Measurements from ENCODE around the gene F2R. TPM values are rescaled to one million over a fixed set of nuclear protein-coding genes. Genes with fewer than 3 reads are reported as not detected.
"Not testable (repeated sequence)": the region's sequence is repeated elsewhere in the genome, so short reads cannot be mapped to it uniquely, and the experiment has no call there.

F2R gene
- total and polyA plus RNA-seq, 2 of the 4 experiments (the other 2 are of a cell fraction), result 85.7 to 147 TPM

GRCh38 chr5:76755779-76756637 is 40.1 kb downstream of the F2R start (continued):
- TF ChIP-seq ELK1 (IDR thresholded peaks at IDR 0.05; ENCODE audit: borderline replicate concordance, low read depth, low read length), result no peak

- Histone ChIP-seq H3K14ac (replicated peaks; ENCODE audit: low read depth, low read length) (no peak overlapping the region), H4K91ac (ENCODE audit: insufficient read depth, low read depth, low read length) (no peak overlapping the region), H3K23ac (ENCODE audit: low read depth, low read length) (no peak overlapping the region), H2BK15ac (ENCODE audit: low read depth, low read length) (no peak overlapping the region), H2AK5ac (ENCODE audit: low read depth, low read length) (no peak overlapping the region), H4K20me1 (ENCODE audit: insufficient read depth, low read length) (no peaks in the 10 kb centered on the region), H4K8ac (ENCODE audit: low read depth in 2 of 2, low read length in 2 of 2) (no peak overlapping the region), H3K27ac (ENCODE audit: insufficient read depth, low read length) (no peak overlapping the region), H3K9me1 (ENCODE audit: insufficient read depth, low read length) (no peaks in the 10 kb centered on the region; the same call in 1 of the 2 replicates), H3K4me1 (ENCODE audit: control insufficient read depth, insufficient read depth, low read length) (no peaks in the 10 kb centered on the region), H3K36me3 (ENCODE audit: control insufficient read depth, insufficient read depth, low read length) (no peaks in the 10 kb centered on the region), H3K18ac (ENCODE audit: low read depth, low read length) (no peak overlapping the region), H3K79me1 (ENCODE audit: low read depth in 1 of 2, low read length in 2 of 2) (no peaks in the 10 kb centered on the region; a peak in 1 of 4 replicates), H2BK5ac (ENCODE audit: low read depth, low read length, poor library complexity, severe bottlenecking) (no peak overlapping the region), H2BK20ac (ENCODE audit: low read depth, low read length) (no peak overlapping the region), H2AK9ac (replicated peaks; ENCODE audit: low read depth, low read length, poor library complexity) (no peak overlapping the region), H3K56ac (ENCODE audit: extremely low read depth, insufficient read depth, low read length) (no peak overlapping the region), H3K9ac (ENCODE audit: low read depth, low read length) (no peak overlapping the region), H3K4me3 (ENCODE audit: insufficient read depth, low read depth, low read length) (no peak overlapping the region), H3K4me2 (ENCODE audit: low read depth, low read length) (no peak overlapping the region), H3K9me3 (ENCODE audit: control insufficient read depth, insufficient read depth, low read length) (no peaks in the 10 kb centered on the region), H3K27me3 (ENCODE audit: control insufficient read depth, insufficient read depth, low read length) (no peaks in the 10 kb centered on the region; the same call in 1 of the 2 replicates), H2BK120ac (ENCODE audit: low read depth, low read length) (no peak overlapping the region), H4K5ac (ENCODE audit: low read depth, low read length) (no peak overlapping the region), H2AFZ (replicated peaks; ENCODE audit: low read length, poor library complexity) (no peak overlapping the region), H3K4ac (ENCODE audit: low read depth, low read length) (no peak overlapping the region)
- TF ChIP-seq CEBPB (IDR thresholded peaks at IDR 0.05; ENCODE audit: low read depth, low read length), result no peak
- TF ChIP-seq RCOR1 (IDR thresholded peaks at IDR 0.05; ENCODE audit: insufficient replicate concordance, low read length), result no peak
- dilution Hi-C loops (cut with HindIII; ENCODE audit: low sequenced_read_pairs, unreplicated experiment) (no loop called here), in situ Hi-C loops (cut with MboI; ENCODE audit: low sequenced_read_pairs) (no loop called here), intact Hi-C loops (cut with micrococcal nuclease) (no loop called here)
- CTCF ChIA-PET, result interaction anchor here (0.6 kb wide), 1 partner anchor 28 kb away, joined by 3 read pairs; no protein-coding TSS in a partner anchor
- POLR2A ChIA-PET (ENCODE audit: unreplicated experiment), result no interaction called here
- no CpG with 5 or more reads among the region's 4 CpGs for WGBS, 2 experiments (ENCODE audit: extremely low coverage in 2 of 2, insufficient read length in 1 of 2)
- DNase-seq (no peak), ATAC-seq (ENCODE audit: low read depth) (no peak)
- BruUV-seq (replicated peaks), result no TSS peak
Measured at GRCh38 chr5:76757049-76757448, 41.1 kb downstream of the F2R start.

- H3K56ac ChIP-seq (ENCODE audit: extremely low read depth, insufficient read depth, low read length); H4K20me1 ChIP-seq (ENCODE audit: insufficient read depth, low read length); H2AK9ac ChIP-seq (replicated peaks; ENCODE audit: low read depth, low read length, poor library complexity); H4K8ac ChIP-seq (ENCODE audit: low read depth in 2 of 2, low read length in 2 of 2); intact Hi-C loops (cut with micrococcal nuclease); H3K23ac ChIP-seq (ENCODE audit: low read depth, low read length); H2AK5ac ChIP-seq (ENCODE audit: low read depth, low read length); H4K91ac ChIP-seq (ENCODE audit: insufficient read depth, low read depth, low read length); H2AFZ ChIP-seq (replicated peaks; ENCODE audit: low read length, poor library complexity); H2BK120ac ChIP-seq (ENCODE audit: low read depth, low read length); H3K4me1 ChIP-seq (ENCODE audit: control insufficient read depth, insufficient read depth, low read length); H3K9ac ChIP-seq (ENCODE audit: low read depth, low read length); H3K27me3 ChIP-seq (ENCODE audit: control insufficient read depth, insufficient read depth, low read length); H4K5ac ChIP-seq (ENCODE audit: low read depth, low read length); H3K9me3 ChIP-seq (ENCODE audit: control insufficient read depth, insufficient read depth, low read length); H3K4me2 ChIP-seq (ENCODE audit: low read depth, low read length); DNase-seq; H3K36me3 ChIP-seq (ENCODE audit: control insufficient read depth, insufficient read depth, low read length); H3K79me1 ChIP-seq (ENCODE audit: low read depth in 1 of 2, low read length in 2 of 2); in situ Hi-C loops (cut with MboI; ENCODE audit: low sequenced_read_pairs); dilution Hi-C loops (cut with HindIII; ENCODE audit: low sequenced_read_pairs, unreplicated experiment); POLR2A ChIA-PET (ENCODE audit: unreplicated experiment); H3K18ac ChIP-seq (ENCODE audit: low read depth, low read length); CTCF ChIA-PET; H3K14ac ChIP-seq (replicated peaks; ENCODE audit: low read depth, low read length); BruUV-seq (replicated peaks); H3K4me3 ChIP-seq (ENCODE audit: insufficient read depth, low read depth, low read length); ATAC-seq (ENCODE audit: low read depth); H3K9me1 ChIP-seq (ENCODE audit: insufficient read depth, low read length); H2BK5ac ChIP-seq (ENCODE audit: low read depth, low read length, poor library complexity, severe bottlenecking); H3K4ac ChIP-seq (ENCODE audit: low read depth, low read length); H3K27ac ChIP-seq (ENCODE audit: insufficient read depth, low read length); H2BK20ac ChIP-seq (ENCODE audit: low read depth, low read length): not testable (repeated sequence)
- no CpG with 5 or more reads among the region's 9 CpGs for WGBS, 2 experiments (ENCODE audit: extremely low coverage in 2 of 2, insufficient read length in 1 of 2)
- 0 out of 3 replicates have a peak overlapping the region, but pooled peaks have one; percentile 92 for H2BK15ac ChIP-seq (ENCODE audit: low read depth, low read length)
Measured at GRCh38 chr5:76761118-76761517, 45.2 kb downstream of the F2R start.

Data from IMR-90 (cell line).